K562 (cell line): ENCODE data around the gene INPP4B.

Experiments used
- CHD4 ChIP-seq: fragments of 200-600 bp; sonication (generic); IDR thresholded peaks from 3 replicates; pipeline ENCODE4 v1.6.1; 2012; ENCODE audit warnings: low read depth, mild to moderate bottlenecking, mixed read lengths, low read length, inconsistent platforms; ENCODE audit not compliant: insufficient read depth, insufficient replicate concordance, poor library complexity, severe bottlenecking
- CTCF ChIP-seq, 3 experiments: IDR thresholded peaks in 2 of 3; conservative IDR thresholded peaks in 1 of 3; 2 replicates each; pipeline ENCODE4 v1.5.1; 2011 to 2012; ENCODE audit warnings: low read length in 3 of 3, mild to moderate bottlenecking in 3 of 3, control low read depth in 2 of 3, improper control_type of control experiment in 1 of 3, inconsistent platforms in 1 of 3, low read depth in 1 of 3, mixed read lengths in 1 of 3, moderate library complexity in 1 of 3; ENCODE audit not compliant: insufficient read depth in 2 of 3
- KLF10 ChIP-seq: fragments of 250-450 bp; sonication (Bioruptor Pico); IDR thresholded peaks from 2 replicates; pipeline ENCODE4 v1.6.1; 2021; ENCODE audit warnings: matching md5 sums
- NR2C2 ChIP-seq, 2 experiments: fragments of 200-800 bp in 1 of 2; sonication (Bioruptor generic) in 1 of 2; sonication (generic) in 1 of 2; formaldehyde crosslinking in 1 of 2; IDR thresholded peaks; 2 replicates each; pipeline versions ENCODE4 v1.6.1 to v1.8.0; 2016 to 2022; ENCODE audit warnings: mild to moderate bottlenecking in 1 of 2, missing compliant biosample characterization in 1 of 2, missing genetic modification characterization in 1 of 2, missing genetic modification reagents in 1 of 2
- POLR2AphosphoS5 ChIP-seq: IDR thresholded peaks from 2 replicates; pipeline ENCODE4 v1.6.1; 2011; ENCODE audit warnings: mild to moderate bottlenecking, low read depth, low read length, moderate library complexity; ENCODE audit not compliant: control insufficient read depth, insufficient read depth
- TF ChIP-seq, protein P1 (sequence below): sonication (generic); formaldehyde crosslinking; IDR thresholded peaks from 2 replicates; pipeline ENCODE4 v1.8.1; 2023; ENCODE audit warnings: mild to moderate bottlenecking, missing genetic modification reagents, moderate library complexity

- TF ChIP-seq NR2C2 (CRISPR knock-in tag; IDR thresholded peaks at IDR 0.05) = no peak
- TF ChIP-seq NR2C2 (tag; IDR thresholded peaks at IDR 0.05) = no peak
- TF ChIP-seq CHD4 = no peak
- TF ChIP-seq KLF10 (CRISPR knock-in tag) = no peak
- no peak for TF ChIP-seq POLR2AphosphoS5
- TF ChIP-seq, protein P1, sequence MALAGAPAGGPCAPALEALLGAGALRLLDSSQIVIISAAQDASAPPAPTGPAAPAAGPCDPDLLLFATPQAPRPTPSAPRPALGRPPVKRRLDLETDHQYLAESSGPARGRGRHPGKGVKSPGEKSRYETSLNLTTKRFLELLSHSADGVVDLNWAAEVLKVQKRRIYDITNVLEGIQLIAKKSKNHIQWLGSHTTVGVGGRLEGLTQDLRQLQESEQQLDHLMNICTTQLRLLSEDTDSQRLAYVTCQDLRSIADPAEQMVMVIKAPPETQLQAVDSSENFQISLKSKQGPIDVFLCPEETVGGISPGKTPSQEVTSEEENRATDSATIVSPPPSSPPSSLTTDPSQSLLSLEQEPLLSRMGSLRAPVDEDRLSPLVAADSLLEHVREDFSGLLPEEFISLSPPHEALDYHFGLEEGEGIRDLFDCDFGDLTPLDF = no peak
- TF ChIP-seq CTCF (IDR thresholded peaks at IDR 0.05 in 2 of 3, conservative IDR thresholded peaks at IDR 0.05 in 1 of 3; ENCODE audit: insufficient read depth in 2 of 3, low read depth in 1 of 3, low read length in 3 of 3) = no peak
These were observed 314.0 kb downstream of the INPP4B start for GRCh38 chr4:142532054-142532453.
